Osteoblast (primary cell): ENCODE data around the gene ENO4. TPM values are rescaled to one million over a fixed set of nuclear protein-coding genes. Genes with fewer than 3 reads are reported as not detected.

Experiments used
- DNase-seq: peaks from one replicate; pipeline ENCODE4 v3.0.0; 2011; ENCODE audit warnings: low spot score, mixed read lengths; ENCODE audit not compliant: insufficient read length; ENCODE audit errors: missing footprints
- H2AFZ ChIP-seq: 2 replicates; pipeline ENCODE4 v1.6.0; 2011; ENCODE audit warnings: mild to moderate bottlenecking, low read length
- H3K27ac ChIP-seq: 2 replicates; pipeline ENCODE4 v1.5.1; 2011; ENCODE audit warnings: mild to moderate bottlenecking, low read depth, low read length, moderate library complexity
- H3K27me3 ChIP-seq: 2 replicates; pipeline ENCODE4 v1.6.0; 2012; ENCODE audit warnings: mild to moderate bottlenecking, control low read depth, inconsistent platforms, low read length, moderate library complexity; ENCODE audit not compliant: insufficient read depth
- H3K36me3 ChIP-seq: 2 replicates; pipeline ENCODE4 v1.5.1; 2011; ENCODE audit warnings: mild to moderate bottlenecking, low read length, control low read depth, moderate library complexity; ENCODE audit not compliant: insufficient read depth
- H3K4me1 ChIP-seq: 2 replicates; pipeline ENCODE4 v1.5.1; 2011; ENCODE audit warnings: mild to moderate bottlenecking, low read length, control low read depth, moderate library complexity; ENCODE audit not compliant: insufficient read depth
- H3K4me2 ChIP-seq: 2 replicates; pipeline ENCODE4 v1.6.0; 2011; ENCODE audit warnings: mild to moderate bottlenecking, low read length; ENCODE audit not compliant: insufficient read depth
- H3K4me3 ChIP-seq: fragments of 200-600 bp; sonication (generic); 3 replicates; pipeline ENCODE4 v1.5.1; 2012; ENCODE audit warnings: mild to moderate bottlenecking, low read length, inconsistent platforms; ENCODE audit not compliant: insufficient read depth
- H3K79me2 ChIP-seq: 2 replicates; pipeline ENCODE4 v1.6.0; 2012; ENCODE audit warnings: mild to moderate bottlenecking, low read length, control low read depth, inconsistent platforms; ENCODE audit not compliant: insufficient read depth
- H3K9me3 ChIP-seq: 2 replicates; pipeline ENCODE4 v1.5.1; 2011; ENCODE audit warnings: low read depth, low read length, control low read depth
- H4K20me1 ChIP-seq: 2 replicates; pipeline ENCODE4 v1.6.0; 2012; ENCODE audit warnings: mild to moderate bottlenecking, low read length, control low read depth; ENCODE audit not compliant: insufficient read depth
- CTCF ChIP-seq: IDR thresholded peaks from 2 replicates; pipeline ENCODE4 v1.5.1; 2011; ENCODE audit warnings: mild to moderate bottlenecking, low read depth, low read length, moderate library complexity; ENCODE audit errors: extremely low read depth
- total RNA-seq: library from RNA; depleted of rRNA; stranded (reverse); fragments of >200 nt; gene quantifications from 2 replicates; pipeline ENCODE4 v1.2.3, GENCODE V29; 2012

The ENO4 gene
- total RNA-seq, 1 donor, result 0.36 TPM

- Histone ChIP-seq H3K9me3 (no peaks in the 10 kb centered on the region), H3K4me1 (no peaks in the 10 kb centered on the region), H3K36me3 (no peaks in the 10 kb centered on the region), H3K4me2 (no peak overlapping the region), H4K20me1 (no peaks in the 10 kb centered on the region), H2AFZ (no peak overlapping the region), H3K27ac (no peak overlapping the region), H3K4me3 (no peak overlapping the region), H3K79me2 (no peaks in the 10 kb centered on the region), H3K27me3 (no peaks in the 10 kb centered on the region)
- TF ChIP-seq CTCF, result no peak
- DNase-seq, result no peak
Measured at GRCh38 chr10:116899626-116900025, 50.3 kb downstream of the ENO4 start.

- Histone ChIP-seq H2AFZ (no peak overlapping the region), H4K20me1 (no peaks in the 10 kb centered on the region), H3K4me1 (no peaks in the 10 kb centered on the region), H3K4me2 (no peak overlapping the region), H3K9me3 (no peaks in the 10 kb centered on the region), H3K79me2 (no peaks in the 10 kb centered on the region), H3K4me3 (no peak overlapping the region), H3K27me3 (no peaks in the 10 kb centered on the region), H3K36me3 (no peaks in the 10 kb centered on the region), H3K27ac (no peak overlapping the region)
- no peak for TF ChIP-seq CTCF
- DNase-seq, result no peak
Measured at GRCh38 chr10:116905845-116906210, 56.5 kb downstream of the ENO4 start.

- no peaks in the 10 kb centered on the region for H3K4me1 ChIP-seq
- no peaks in the 10 kb centered on the region for H3K79me2 ChIP-seq
- H3K4me3 ChIP-seq, result no peak overlapping the region
Measured at GRCh38 chr10:116907245-116907987, 58.1 kb downstream of the ENO4 start.

More at GRCh38 chr10:116907245-116907987, 58.1 kb downstream of the ENO4 start:
- H3K4me2 ChIP-seq, result no peak overlapping the region
- no peak overlapping the region for H3K27ac ChIP-seq
- no peaks in the 10 kb centered on the region for H4K20me1 ChIP-seq
- H3K27me3 ChIP-seq, result no peaks in the 10 kb centered on the region
- H3K36me3 ChIP-seq, result no peaks in the 10 kb centered on the region
- no peak for TF ChIP-seq CTCF
- H3K9me3 ChIP-seq, result no peaks in the 10 kb centered on the region
- DNase-seq, result no peak
- H2AFZ ChIP-seq, result no peak overlapping the region
